22Rv1 (cell line): ENCODE results near the gene TOPORS.

Experiments used
- H3K27ac ChIP-seq: fragments of 450-650 bp; 2 replicates; pipeline ENCODE4 v1.5.1; 2017
- ZFX ChIP-seq: fragments of 450-650 bp; IDR thresholded peaks from 2 replicates; pipeline ENCODE4 v1.6.1; 2017; ENCODE audit warnings: antibody characterized with exemption, borderline replicate concordance
- TF ChIP-seq, protein P1 (sequence below): fragments of 450-650 bp; IDR thresholded peaks from 2 replicates; pipeline ENCODE4 v1.5.1; 2017; ENCODE audit warnings: mild to moderate bottlenecking

TOPORS gene

DNA sequence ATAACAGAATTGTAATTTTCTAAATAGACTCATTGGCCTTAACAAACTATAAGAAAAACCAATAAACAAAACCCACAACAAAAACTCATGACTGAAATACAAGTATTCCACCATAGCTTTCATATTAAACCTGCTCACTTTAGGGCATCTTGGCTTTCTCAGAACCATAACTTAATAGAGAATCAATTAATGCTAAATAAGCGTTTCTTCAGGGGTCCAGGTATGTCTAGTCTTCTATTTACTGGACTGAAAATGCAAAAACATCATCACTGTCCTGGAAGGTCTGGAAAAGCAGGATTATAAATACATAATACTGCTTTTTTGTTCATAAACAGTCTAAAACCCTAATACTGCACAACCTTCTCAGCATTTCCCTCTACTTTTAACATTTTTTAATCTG is 6.5 kb downstream of the TOPORS start:
- TF ChIP-seq ZFX, result no peak
- TF ChIP-seq, protein P1, sequence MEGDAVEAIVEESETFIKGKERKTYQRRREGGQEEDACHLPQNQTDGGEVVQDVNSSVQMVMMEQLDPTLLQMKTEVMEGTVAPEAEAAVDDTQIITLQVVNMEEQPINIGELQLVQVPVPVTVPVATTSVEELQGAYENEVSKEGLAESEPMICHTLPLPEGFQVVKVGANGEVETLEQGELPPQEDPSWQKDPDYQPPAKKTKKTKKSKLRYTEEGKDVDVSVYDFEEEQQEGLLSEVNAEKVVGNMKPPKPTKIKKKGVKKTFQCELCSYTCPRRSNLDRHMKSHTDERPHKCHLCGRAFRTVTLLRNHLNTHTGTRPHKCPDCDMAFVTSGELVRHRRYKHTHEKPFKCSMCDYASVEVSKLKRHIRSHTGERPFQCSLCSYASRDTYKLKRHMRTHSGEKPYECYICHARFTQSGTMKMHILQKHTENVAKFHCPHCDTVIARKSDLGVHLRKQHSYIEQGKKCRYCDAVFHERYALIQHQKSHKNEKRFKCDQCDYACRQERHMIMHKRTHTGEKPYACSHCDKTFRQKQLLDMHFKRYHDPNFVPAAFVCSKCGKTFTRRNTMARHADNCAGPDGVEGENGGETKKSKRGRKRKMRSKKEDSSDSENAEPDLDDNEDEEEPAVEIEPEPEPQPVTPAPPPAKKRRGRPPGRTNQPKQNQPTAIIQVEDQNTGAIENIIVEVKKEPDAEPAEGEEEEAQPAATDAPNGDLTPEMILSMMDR, result no peak
- H3K27ac ChIP-seq, result no peak overlapping the region

- no peak for TF ChIP-seq ZFX
Measured at GRCh38 chr9:32543047-32543446, 9.3 kb downstream of the TOPORS start.

DNA sequence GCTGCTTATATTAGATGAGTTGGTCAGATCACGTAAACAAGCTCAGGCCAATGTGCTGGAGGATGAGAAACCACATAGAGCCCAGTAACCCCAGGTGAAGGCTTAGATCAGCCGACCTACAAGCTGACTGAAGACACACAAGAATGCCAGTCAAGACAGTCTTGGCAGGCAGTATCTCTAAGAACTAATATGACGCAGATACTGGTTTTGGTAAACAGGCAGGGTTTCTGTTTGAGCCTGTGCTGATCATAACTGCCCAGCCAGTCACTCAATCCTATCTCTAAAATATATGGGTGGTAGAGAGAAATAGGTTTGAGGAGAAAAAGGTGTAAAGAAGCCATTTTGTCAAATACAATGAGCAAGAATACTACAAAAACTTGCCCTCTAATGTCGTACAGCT is 18.6 kb downstream of the TOPORS start:
- TF ChIP-seq ZFX, result no peak
- TF ChIP-seq, protein P1, result no peak
- H3K27ac ChIP-seq, result no peak overlapping the region

More at GRCh38 chr9:32543047-32543446, 9.3 kb downstream of the TOPORS start:
- no peak overlapping the region for H3K27ac ChIP-seq

DNA sequence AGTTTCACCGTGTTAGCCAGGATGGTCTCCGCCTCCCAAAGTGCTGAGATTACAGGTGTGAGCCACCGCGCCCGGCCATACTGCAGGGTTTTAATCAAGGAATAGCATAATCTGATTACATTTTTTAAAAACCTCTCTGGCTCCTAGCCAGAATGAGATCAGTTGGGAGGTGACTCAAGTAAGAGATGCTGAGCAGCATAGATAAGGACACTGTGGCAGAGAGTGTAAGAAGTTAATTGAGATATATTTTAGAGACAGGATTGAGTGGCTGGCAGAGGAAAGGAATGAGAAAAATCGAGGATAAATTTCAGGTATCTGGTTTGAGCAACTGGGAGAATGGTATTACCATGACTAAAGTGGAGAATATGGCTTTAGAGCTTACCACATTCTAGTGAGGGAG is 19.1 kb downstream of the TOPORS start:
- TF ChIP-seq, protein P1, result no peak
- no peak for TF ChIP-seq ZFX

DNA sequence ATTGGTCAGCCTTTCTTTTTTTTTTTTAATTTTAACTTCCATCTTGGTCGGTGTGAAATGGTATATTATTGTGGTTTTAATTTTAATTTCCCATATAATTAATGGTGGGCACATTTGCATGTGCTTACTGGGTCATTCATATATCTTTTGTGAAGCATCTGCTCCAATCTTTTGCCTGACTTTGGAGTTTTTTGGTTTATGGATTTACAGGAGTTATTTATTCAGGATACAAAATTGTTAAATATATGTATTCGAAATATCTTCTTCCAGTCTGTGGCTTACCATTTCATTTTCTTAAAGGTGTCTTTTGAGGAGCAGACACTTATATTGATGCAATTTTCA is 25.7 kb downstream of the TOPORS start:
- TF ChIP-seq ZFX, result no peak
- TF ChIP-seq, protein P1, result peak; percentile 57
- H3K27ac ChIP-seq, result peak overlapping the region; percentile 67

More for the DNA sequence above, 19.1 kb downstream of the TOPORS start:
- H3K27ac ChIP-seq, result no peak overlapping the region

DNA sequence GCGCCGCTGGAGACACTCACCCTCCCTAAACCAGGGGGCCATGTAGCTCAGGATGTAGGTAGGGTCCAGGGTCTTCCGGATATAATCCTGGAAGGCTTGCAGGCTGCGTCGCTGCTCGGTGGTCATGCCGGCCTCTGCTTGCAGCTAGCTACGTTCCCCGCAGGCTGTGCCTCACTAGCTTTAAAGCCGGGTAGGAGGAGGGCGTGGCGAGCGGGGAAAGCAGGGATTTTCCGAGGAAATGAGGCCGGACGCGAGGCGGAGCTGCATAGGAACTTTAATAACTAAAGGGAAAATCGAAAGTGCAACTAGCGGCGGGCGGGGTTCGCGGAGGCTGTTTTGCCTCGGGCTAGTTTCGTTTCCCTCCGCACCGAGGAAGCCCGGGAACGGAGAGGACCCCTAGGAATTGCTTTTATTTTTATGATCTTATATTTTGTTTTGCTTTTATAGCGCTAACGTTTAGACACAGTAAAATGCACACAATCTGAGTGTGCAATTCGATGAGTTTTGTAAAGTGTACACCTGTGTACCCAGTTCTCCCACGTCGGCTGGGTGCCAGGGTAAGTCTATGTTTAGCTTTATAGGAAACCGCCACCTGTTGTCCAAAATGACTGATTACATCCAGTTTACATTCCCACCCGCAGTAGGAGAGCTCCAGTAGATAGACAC is 26.2 kb downstream of the TOPORS start, which contains the start of gene RIGI:
Gene RIGI, minus strand, starts transcription at position 156 of the 666 bp plus-strand sequence. Its CDS starts 30 bp downstream, at position 126.
- no peak for TF ChIP-seq ZFX
- TF ChIP-seq, protein P1, result peak; percentile 90
- peak within 1 kb of the TSS; percentile 67 for H3K27ac ChIP-seq

GRCh38 chr9:32525709-32526030 is 26.7 kb downstream of the TOPORS start:
- H3K27ac ChIP-seq, result peak overlapping the region; percentile 67
- TF ChIP-seq, protein P1, result no peak
- TF ChIP-seq ZFX, result no peak
